ENCODE results near the gene CBFA2T3.
"Not testable (repeated sequence)": the region's sequence is repeated elsewhere in the genome, so short reads cannot be mapped to it uniquely, and the experiment has no call there.

CBFA2T3 gene

GRCh38 chr16:89022051-89022836 is 45.2 kb upstream of the CBFA2T3 start:
- no peak for TF ChIP-seq CTCF (conservative IDR thresholded peaks at IDR 0.05)
- TF ChIP-seq ZFX (IDR thresholded peaks at IDR 0.05): no peak
- no peak overlapping the region for H3K27ac ChIP-seq

GRCh38 chr16:89020925-89021595 is 44.1 kb upstream of the CBFA2T3 start:
- H3K27ac ChIP-seq: no peak overlapping the region
- no peak for TF ChIP-seq CTCF (conservative IDR thresholded peaks at IDR 0.05)
- no peak for TF ChIP-seq ZFX (IDR thresholded peaks at IDR 0.05)

- H3K27ac ChIP-seq: no peak overlapping the region
- TF ChIP-seq ZFX (IDR thresholded peaks at IDR 0.05) (no peak), CTCF (conservative IDR thresholded peaks at IDR 0.05) (no peak)
These were observed 43.3 kb upstream of the CBFA2T3 start for GRCh38 chr16:89020068-89020924.

- H3K27ac ChIP-seq: no peak overlapping the region
These were observed 42.5 kb upstream of the CBFA2T3 start for GRCh38 chr16:89019511-89019910.

GRCh38 chr16:89018282-89019158 is 41.5 kb upstream of the CBFA2T3 start:
- no peak for TF ChIP-seq ZFX (IDR thresholded peaks at IDR 0.05)
- TF ChIP-seq CTCF (conservative IDR thresholded peaks at IDR 0.05): no peak
- H3K27ac ChIP-seq: no peak overlapping the region

More at GRCh38 chr16:89019511-89019910, 42.5 kb upstream of the CBFA2T3 start:
- TF ChIP-seq ZFX (IDR thresholded peaks at IDR 0.05) (no peak), CTCF (conservative IDR thresholded peaks at IDR 0.05) (no peak)

- H3K27ac ChIP-seq: no peak overlapping the region
- TF ChIP-seq ZFX (IDR thresholded peaks at IDR 0.05): no peak
- no peak for TF ChIP-seq CTCF (conservative IDR thresholded peaks at IDR 0.05)
These were observed 40.7 kb upstream of the CBFA2T3 start for GRCh38 chr16:89017543-89018281.

- H3K27ac ChIP-seq: not testable (repeated sequence)
These were observed 39.6 kb upstream of the CBFA2T3 start for GRCh38 chr16:89016561-89016960.
